Fibroblast of mammary gland (primary cell): ENCODE data around the gene ARHGEF40.

Experiments used
- DNase-seq: peaks from one replicate; pipeline ENCODE4 v3.0.0-alpha.2; 2010; ENCODE audit warnings: low read depth
- H3K4me3 ChIP-seq: 2 replicates; pipeline ENCODE4 v1.5.1; 2011; ENCODE audit warnings: low read depth, mild to moderate bottlenecking, low read length, moderate library complexity; ENCODE audit not compliant: control insufficient read depth
- TF ChIP-seq, protein P1 (sequence below): conservative IDR thresholded peaks from 2 replicates; pipeline ENCODE4 v1.5.1; 2011; ENCODE audit warnings: low read depth, low read length, inconsistent platforms; ENCODE audit not compliant: control insufficient read depth, insufficient read depth

ARHGEF40 gene

GRCh38 chr14:21070083-21070609 lies at the start of gene ARHGEF40:
Gene ARHGEF40 (plus strand): TSS chr14:21070304. CDS start chr14:21070397, 93 bp downstream.
- peak within 1 kb of the TSS; percentile 77 for H3K4me3 ChIP-seq
- DNase-seq: no peak
- TF ChIP-seq, protein P1, sequence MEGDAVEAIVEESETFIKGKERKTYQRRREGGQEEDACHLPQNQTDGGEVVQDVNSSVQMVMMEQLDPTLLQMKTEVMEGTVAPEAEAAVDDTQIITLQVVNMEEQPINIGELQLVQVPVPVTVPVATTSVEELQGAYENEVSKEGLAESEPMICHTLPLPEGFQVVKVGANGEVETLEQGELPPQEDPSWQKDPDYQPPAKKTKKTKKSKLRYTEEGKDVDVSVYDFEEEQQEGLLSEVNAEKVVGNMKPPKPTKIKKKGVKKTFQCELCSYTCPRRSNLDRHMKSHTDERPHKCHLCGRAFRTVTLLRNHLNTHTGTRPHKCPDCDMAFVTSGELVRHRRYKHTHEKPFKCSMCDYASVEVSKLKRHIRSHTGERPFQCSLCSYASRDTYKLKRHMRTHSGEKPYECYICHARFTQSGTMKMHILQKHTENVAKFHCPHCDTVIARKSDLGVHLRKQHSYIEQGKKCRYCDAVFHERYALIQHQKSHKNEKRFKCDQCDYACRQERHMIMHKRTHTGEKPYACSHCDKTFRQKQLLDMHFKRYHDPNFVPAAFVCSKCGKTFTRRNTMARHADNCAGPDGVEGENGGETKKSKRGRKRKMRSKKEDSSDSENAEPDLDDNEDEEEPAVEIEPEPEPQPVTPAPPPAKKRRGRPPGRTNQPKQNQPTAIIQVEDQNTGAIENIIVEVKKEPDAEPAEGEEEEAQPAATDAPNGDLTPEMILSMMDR: no peak

DNA sequence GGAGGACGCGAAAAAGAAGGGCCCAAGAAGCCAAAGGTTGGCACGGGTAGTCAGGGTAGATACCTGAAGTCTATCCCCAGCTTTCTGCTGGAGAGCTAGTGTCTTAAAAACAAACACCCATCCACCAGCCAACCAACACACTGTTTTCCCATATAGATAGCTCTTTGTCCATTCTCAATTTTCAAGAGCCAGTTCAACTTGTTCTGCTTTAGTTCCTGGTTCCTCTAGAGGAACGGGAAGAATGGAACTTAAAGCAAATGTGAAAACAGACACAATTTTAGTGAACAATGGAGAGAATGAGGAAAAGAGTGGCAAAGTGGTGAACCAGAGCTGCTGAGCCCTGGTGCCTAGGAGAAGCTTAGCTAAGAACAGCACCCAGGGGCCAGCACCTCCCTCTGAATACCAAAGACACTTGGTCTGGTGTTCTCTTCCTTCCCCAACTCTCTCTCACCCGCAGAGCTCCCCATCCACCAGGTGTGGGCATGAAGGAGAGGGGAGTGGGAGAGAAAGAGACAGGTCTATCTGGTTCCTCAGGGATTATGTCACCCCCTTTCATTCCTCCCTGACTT lies 49.0 kb upstream of the ARHGEF40 start:
- H3K4me3 ChIP-seq: no peak overlapping the region
- TF ChIP-seq, protein P1: no peak
- no peak for DNase-seq

- TF ChIP-seq, protein P1: no peak
- no peak overlapping the region for H3K4me3 ChIP-seq
- no peak for DNase-seq
Observed at GRCh38 chr14:21022686-21023085, 47.4 kb upstream of the ARHGEF40 start.

GRCh38 chr14:21023174-21023573 lies 46.9 kb upstream of the ARHGEF40 start:
- no peak for DNase-seq
- H3K4me3 ChIP-seq: no peak overlapping the region
- TF ChIP-seq, protein P1: no peak

DNA sequence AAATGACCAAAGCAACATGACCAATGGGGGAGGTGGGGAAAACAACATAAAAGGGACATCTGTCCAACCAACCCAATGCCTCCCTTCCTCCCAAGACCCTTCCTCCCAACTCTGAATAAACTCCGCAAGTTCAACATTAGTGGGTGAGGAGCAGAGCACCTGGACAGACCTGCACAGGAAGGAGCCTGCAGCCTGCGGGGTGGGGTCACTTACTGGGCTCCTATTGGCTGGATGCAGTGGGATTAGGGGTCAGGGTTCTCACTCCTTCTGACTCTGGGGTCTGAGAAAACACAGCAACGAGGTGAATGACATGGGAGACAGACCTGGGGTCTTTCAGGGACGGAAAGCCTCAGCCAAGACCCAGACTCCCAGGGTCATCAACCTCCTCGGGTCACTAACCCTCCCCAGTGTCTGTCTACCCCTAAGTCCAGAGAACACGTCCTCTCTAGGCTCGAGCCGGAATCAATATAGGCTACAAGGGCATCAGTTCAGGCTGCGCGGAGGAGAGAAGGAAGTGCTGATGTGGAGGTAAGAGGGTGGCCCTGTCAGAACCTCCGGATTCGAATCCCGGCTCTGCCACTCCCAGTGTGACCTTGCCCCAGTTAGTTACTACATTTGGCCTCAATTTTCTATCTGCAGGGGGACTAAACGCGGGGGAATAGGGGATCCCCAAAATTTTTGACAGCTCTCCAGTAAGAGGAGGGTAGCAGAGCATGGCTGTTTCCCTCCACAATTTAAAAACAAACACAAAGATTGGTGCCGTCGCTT lies 46.1 kb upstream of the ARHGEF40 start:
- H3K4me3 ChIP-seq: peak overlapping the region; percentile 27
- TF ChIP-seq, protein P1: no peak
- DNase-seq: no peak

- TF ChIP-seq, protein P1: no peak
- no peak for DNase-seq
- peak within 1 kb of the TSS; percentile 27 for H3K4me3 ChIP-seq
Observed at GRCh38 chr14:21024585-21025370, 45.3 kb upstream of the ARHGEF40 start, which contains the start of gene NDRG2. Gene NDRG2 (minus strand): TSS chr14:21025061. CDS start chr14:21023315, 1,746 bp downstream.
